H9 (cell line): Measurements from ENCODE around the gene DAPK1. TPM values are rescaled to one million over a fixed set of nuclear protein-coding genes. Genes with fewer than 3 reads are reported as not detected.
A peak's percentile ranks its signal among the peaks of the same experiment; 100 is the strongest.
"Not testable (repeated sequence)": the region's sequence is repeated elsewhere in the genome, so short reads cannot be mapped to it uniquely, and the experiment has no call there.

Experiments used
- DNase-seq: peaks from one replicate; pipeline ENCODE4 v3.0.0-alpha.2; 2017
- H2AFZ ChIP-seq: one replicate; pipeline ENCODE4 v1.6.1; 2013; ENCODE audit warnings: mild to moderate bottlenecking, low read length, control low read depth, moderate library complexity
- H2AK5ac ChIP-seq: 2 replicates; pipeline ENCODE4 v1.6.1; 2013; ENCODE audit warnings: low read length, control low read depth, mixed read lengths; ENCODE audit not compliant: insufficient read length
- H2BK120ac ChIP-seq: one replicate; pipeline ENCODE4 v1.6.1; 2013; ENCODE audit warnings: low read depth, mild to moderate bottlenecking, low read length, control low read depth, inconsistent platforms; ENCODE audit not compliant: poor library complexity, severe bottlenecking
- H2BK12ac ChIP-seq: 2 replicates; pipeline ENCODE4 v1.6.1; 2013; ENCODE audit warnings: low read length, control low read depth, mixed read lengths, low read depth; ENCODE audit not compliant: insufficient read length
- H2BK15ac ChIP-seq: 2 replicates; pipeline ENCODE4 v1.6.1; 2013; ENCODE audit warnings: low read depth, low read length, control low read depth
- H2BK20ac ChIP-seq: one replicate; pipeline ENCODE4 v1.6.1; 2013; ENCODE audit warnings: low read depth, mild to moderate bottlenecking, low read length, control low read depth, inconsistent platforms; ENCODE audit not compliant: poor library complexity, severe bottlenecking
- H2BK5ac ChIP-seq: 2 replicates; pipeline ENCODE4 v1.6.1; 2013; ENCODE audit warnings: low read length, control low read depth, mixed read lengths; ENCODE audit not compliant: insufficient read length
- H3K14ac ChIP-seq: 2 replicates; pipeline ENCODE4 v1.6.1; 2013; ENCODE audit warnings: low read length, control low read depth; ENCODE audit not compliant: insufficient read depth
- H3K18ac ChIP-seq: 2 replicates; pipeline ENCODE4 v1.6.1; 2013; ENCODE audit warnings: low read depth, mild to moderate bottlenecking, mixed read lengths, low read length, control low read depth; ENCODE audit not compliant: insufficient read length
- H3K23ac ChIP-seq: 2 replicates; pipeline ENCODE4 v1.6.1; 2013; ENCODE audit warnings: low read length, control low read depth, mixed read lengths, low read depth; ENCODE audit not compliant: insufficient read length
- H3K23me2 ChIP-seq: 2 replicates; pipeline ENCODE4 v1.6.1; 2013; ENCODE audit warnings: low read depth, mild to moderate bottlenecking, mixed read lengths, low read length, control low read depth; ENCODE audit not compliant: insufficient read length, poor library complexity, severe bottlenecking
- H3K27ac ChIP-seq: 2 replicates; pipeline ENCODE4 v1.5.1; 2013; ENCODE audit warnings: low read length, control low read depth, mixed read lengths, low read depth; ENCODE audit not compliant: insufficient read length
- H3K27me3 ChIP-seq: 2 replicates; pipeline ENCODE4 v1.6.1; 2013; ENCODE audit warnings: low read length, control low read depth, inconsistent platforms; ENCODE audit not compliant: insufficient read depth
- H3K4ac ChIP-seq: 2 replicates; pipeline ENCODE4 v1.6.1; 2013; ENCODE audit warnings: low read depth, mild to moderate bottlenecking, control low read depth, inconsistent platforms, low read length, moderate library complexity
- H3K4me1 ChIP-seq: 2 replicates; pipeline ENCODE4 v1.6.1; 2013; ENCODE audit warnings: low read length, control low read depth, inconsistent platforms; ENCODE audit not compliant: insufficient read depth
- H3K4me2 ChIP-seq: 2 replicates; pipeline ENCODE4 v1.6.1; 2013; ENCODE audit warnings: low read length, control low read depth, mixed read lengths; ENCODE audit not compliant: insufficient read length, insufficient read depth
- H3K56ac ChIP-seq: 2 replicates; pipeline ENCODE4 v1.6.1; 2013; ENCODE audit warnings: low read depth, mild to moderate bottlenecking, mixed read lengths, low read length, control low read depth; ENCODE audit not compliant: insufficient read length
- H3K79me1 ChIP-seq: 2 replicates; pipeline ENCODE4 v1.6.1; 2013; ENCODE audit warnings: low read depth, mild to moderate bottlenecking, moderate library complexity, low read length, control low read depth, inconsistent platforms; ENCODE audit not compliant: insufficient read depth, poor library complexity, severe bottlenecking
- H3K79me2 ChIP-seq: 2 replicates; pipeline ENCODE4 v1.6.1; 2013; ENCODE audit warnings: low read length, control low read depth, inconsistent platforms; ENCODE audit not compliant: insufficient read depth
- H3K9ac ChIP-seq: 2 replicates; pipeline ENCODE4 v1.6.1; 2013; ENCODE audit warnings: low read length, control low read depth, mixed read lengths; ENCODE audit not compliant: insufficient read length; ENCODE audit errors: extremely low read depth
- H3K9me3 ChIP-seq: one replicate; pipeline ENCODE4 v1.6.1; 2013; ENCODE audit warnings: low read depth, low read length, inconsistent platforms; ENCODE audit not compliant: control insufficient read depth
- H3T11ph ChIP-seq: one replicate; pipeline ENCODE4 v1.6.1; 2013; ENCODE audit warnings: mild to moderate bottlenecking, low read length, control low read depth, inconsistent platforms
- H4K20me1 ChIP-seq: one replicate; pipeline ENCODE4 v1.6.1; 2013; ENCODE audit not compliant: control insufficient read depth, insufficient read length, insufficient read depth
- H4K5ac ChIP-seq: 2 replicates; pipeline ENCODE4 v1.6.1; 2013; ENCODE audit warnings: low read depth, mild to moderate bottlenecking, mixed read lengths, low read length, control low read depth; ENCODE audit not compliant: insufficient read length
- H4K8ac ChIP-seq: replicated peaks from 2 replicates; pipeline ENCODE4 v1.6.1; 2013; ENCODE audit warnings: low read length, control low read depth, mixed read lengths, low read depth; ENCODE audit not compliant: insufficient read length
- H4K91ac ChIP-seq: 2 replicates; pipeline ENCODE4 v1.6.1; 2013; ENCODE audit warnings: low read depth, mild to moderate bottlenecking, moderate library complexity, mixed read lengths, low read length, control low read depth; ENCODE audit not compliant: insufficient read length
- H3K27ac Mint-ChIP-seq, 3 experiments: 2 replicates in 2 of 3; 3 replicates in 1 of 3; pipeline ENCODE4 v1.8.0; 2020 to 2021; ENCODE audit warnings: mixed read lengths in 3 of 3, mild to moderate bottlenecking in 1 of 3, moderate library complexity in 1 of 3
- H3K27me3 Mint-ChIP-seq: 2 replicates; pipeline ENCODE4 v1.8.0; 2021; ENCODE audit warnings: low read depth, mild to moderate bottlenecking, moderate library complexity, mixed read lengths
- H3K36me3 Mint-ChIP-seq, 3 experiments: 2 replicates in 2 of 3; 3 replicates in 1 of 3; pipeline ENCODE4 v1.8.0; 2020 to 2021; ENCODE audit warnings: low read depth in 3 of 3, mixed read lengths in 3 of 3; ENCODE audit not compliant: insufficient read depth in 1 of 3
- H3K4me1 Mint-ChIP-seq, 2 experiments: 2 replicates each; pipeline ENCODE4 v1.8.0; 2020; ENCODE audit warnings: mixed read lengths in 2 of 2
- H3K4me3 Mint-ChIP-seq, 2 experiments: 2 replicates in 1 of 2; 3 replicates in 1 of 2; pipeline ENCODE4 v1.8.0; 2020 to 2021; ENCODE audit warnings: mild to moderate bottlenecking in 2 of 2, mixed read lengths in 2 of 2, moderate library complexity in 1 of 2
- H3K9me3 Mint-ChIP-seq, 2 experiments: 2 replicates in 1 of 2; 3 replicates in 1 of 2; pipeline ENCODE4 v1.8.0; 2020; ENCODE audit warnings: mild to moderate bottlenecking in 2 of 2, mixed read lengths in 2 of 2, moderate library complexity in 1 of 2
- WGBS: extraction: QIAGEN DNeasy Blood & Tissue Kit; methylation state at CpG from one replicate; pipeline ENCODE4 v1.1.7; 2013; ENCODE audit warnings: missing lambda C conversion rate, low lambda C conversion rate, mixed read lengths; ENCODE audit not compliant: insufficient read length; ENCODE audit errors: extremely low coverage; 5-methylcytosine and 5-hydroxymethylcytosine counted together
- total RNA-seq: library from RNA; stranded (reverse); gene quantifications from 2 replicates; pipeline ENCODE4 v1.2.1, GENCODE V29; 2021
- TF ChIP-seq, protein P1 (sequence below): fragments of 200-600 bp; sonication (generic); conservative IDR thresholded peaks from 3 replicates; pipeline ENCODE4 v1.8.0; 2021; ENCODE audit warnings: antibody characterized with exemption, mild to moderate bottlenecking

DAPK1 gene
- total RNA-seq, 1 experiment from 2014 or later = 79.4 TPM

DNA sequence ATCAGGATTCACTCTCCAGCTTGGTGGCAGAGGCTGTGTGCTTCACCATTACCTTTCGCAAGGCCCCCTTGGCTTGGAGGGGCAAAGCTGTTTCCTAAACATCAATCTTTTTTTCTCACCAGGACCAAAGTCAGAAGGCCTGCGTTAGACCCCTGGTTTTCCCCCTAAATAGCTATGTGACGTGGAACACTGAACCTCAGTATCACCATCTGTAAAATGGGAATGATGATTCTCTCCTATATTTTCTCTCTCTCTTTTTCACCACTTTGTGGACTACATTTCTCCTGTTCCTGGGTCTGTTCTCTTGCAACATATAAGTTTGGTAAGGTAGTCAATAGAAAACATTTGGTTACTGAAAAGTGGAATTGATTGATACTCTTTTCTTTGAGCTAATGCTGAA is 50.5 kb downstream of the DAPK1 start:
- H3K18ac ChIP-seq = no peak overlapping the region
- H3K14ac ChIP-seq = no peak overlapping the region
- H2BK20ac ChIP-seq = no peak overlapping the region
- no peak overlapping the region for H2BK120ac ChIP-seq
- peaks cover 13% of the 10 kb centered on the region for H3K79me1 ChIP-seq
- no peak overlapping the region for H3K23ac ChIP-seq
- H4K8ac ChIP-seq = no peak overlapping the region
- peaks cover 17 to 19% (median 17%) of the 10 kb centered on the region in 3 experiments for H3K36me3 Mint-ChIP-seq
- no peak overlapping the region for H3K4ac ChIP-seq
- no peaks in the 10 kb centered on the region for H4K20me1 ChIP-seq
- peaks cover 5% of the 10 kb centered on the region; the same call in 1 of the 2 replicates for H3K4me1 ChIP-seq
- H3K56ac ChIP-seq = no peak overlapping the region
- no peak overlapping the region for H2BK12ac ChIP-seq
- H3K4me3 Mint-ChIP-seq = no peak overlapping the region
- no peak overlapping the region for H4K5ac ChIP-seq
- no peak overlapping the region for H4K91ac ChIP-seq
- peaks cover 26 to 27% of the 10 kb centered on the region in 2 experiments for H3K4me1 Mint-ChIP-seq
- H2AK5ac ChIP-seq = no peak overlapping the region
- H3K9me3 Mint-ChIP-seq = peaks cover 2% of the 10 kb centered on the region in 2 experiments; a peak in 1 of 5 replicates
- H3K9me3 ChIP-seq = no peaks in the 10 kb centered on the region
- DNase-seq = no peak
- H3K27ac ChIP-seq = no peak overlapping the region
- H3K4me2 ChIP-seq = no peak overlapping the region
- H3K79me2 ChIP-seq = peaks cover 4% of the 10 kb centered on the region; the same call in 1 of the 2 replicates
- H2BK15ac ChIP-seq = no peak overlapping the region
- TF ChIP-seq, protein P1, sequence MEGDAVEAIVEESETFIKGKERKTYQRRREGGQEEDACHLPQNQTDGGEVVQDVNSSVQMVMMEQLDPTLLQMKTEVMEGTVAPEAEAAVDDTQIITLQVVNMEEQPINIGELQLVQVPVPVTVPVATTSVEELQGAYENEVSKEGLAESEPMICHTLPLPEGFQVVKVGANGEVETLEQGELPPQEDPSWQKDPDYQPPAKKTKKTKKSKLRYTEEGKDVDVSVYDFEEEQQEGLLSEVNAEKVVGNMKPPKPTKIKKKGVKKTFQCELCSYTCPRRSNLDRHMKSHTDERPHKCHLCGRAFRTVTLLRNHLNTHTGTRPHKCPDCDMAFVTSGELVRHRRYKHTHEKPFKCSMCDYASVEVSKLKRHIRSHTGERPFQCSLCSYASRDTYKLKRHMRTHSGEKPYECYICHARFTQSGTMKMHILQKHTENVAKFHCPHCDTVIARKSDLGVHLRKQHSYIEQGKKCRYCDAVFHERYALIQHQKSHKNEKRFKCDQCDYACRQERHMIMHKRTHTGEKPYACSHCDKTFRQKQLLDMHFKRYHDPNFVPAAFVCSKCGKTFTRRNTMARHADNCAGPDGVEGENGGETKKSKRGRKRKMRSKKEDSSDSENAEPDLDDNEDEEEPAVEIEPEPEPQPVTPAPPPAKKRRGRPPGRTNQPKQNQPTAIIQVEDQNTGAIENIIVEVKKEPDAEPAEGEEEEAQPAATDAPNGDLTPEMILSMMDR = no peak
- no CpG with 5 or more reads among the region's 3 CpGs for WGBS
- H3K27me3 Mint-ChIP-seq = no peaks in the 10 kb centered on the region
- H3T11ph ChIP-seq = no peak overlapping the region
- H3K9ac ChIP-seq = no peak overlapping the region
- peak overlapping the region in 1 of 3 experiments; percentile 15; a peak in 1 of 7 replicates for H3K27ac Mint-ChIP-seq
- H2BK5ac ChIP-seq = no peak overlapping the region
- H3K27me3 ChIP-seq = no peaks in the 10 kb centered on the region
- H2AFZ ChIP-seq = no peak overlapping the region
- no peaks in the 10 kb centered on the region for H3K23me2 ChIP-seq

DNA sequence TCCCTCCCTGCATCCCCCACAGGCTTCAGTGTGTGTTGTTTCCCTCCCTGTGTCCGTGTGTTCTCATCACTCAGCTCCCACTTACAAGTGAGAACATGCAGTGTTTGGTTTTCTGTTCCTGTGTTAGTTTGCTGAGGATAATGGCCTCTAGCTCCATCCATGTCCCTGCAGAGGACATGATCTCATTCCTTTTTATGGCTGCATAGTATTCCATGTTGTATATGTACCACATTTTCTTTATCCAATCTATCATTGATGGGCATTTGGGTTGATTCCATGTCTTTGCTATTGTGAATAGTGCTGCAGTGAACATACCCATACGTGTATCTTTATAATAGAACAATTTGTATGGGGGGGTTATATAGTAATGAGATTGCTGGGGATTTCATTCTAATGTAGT is 51.4 kb downstream of the DAPK1 start:
- H3K79me2 ChIP-seq, H3K9me3 Mint-ChIP-seq, H3K56ac ChIP-seq, H3K9me3 ChIP-seq, H2BK5ac ChIP-seq, H3K14ac ChIP-seq, H2BK12ac ChIP-seq, H4K91ac ChIP-seq, H3K4me2 ChIP-seq, H3K4me1 ChIP-seq, H2BK15ac ChIP-seq, H2BK20ac ChIP-seq, H3K27me3 ChIP-seq, H3K9ac ChIP-seq, H2AK5ac ChIP-seq, H4K5ac ChIP-seq, H3K18ac ChIP-seq, H3K27me3 Mint-ChIP-seq, H4K20me1 ChIP-seq, H3T11ph ChIP-seq, H3K4me3 Mint-ChIP-seq, H2BK120ac ChIP-seq, H3K27ac Mint-ChIP-seq, DNase-seq, H3K4ac ChIP-seq, H4K8ac ChIP-seq, H3K23me2 ChIP-seq, H3K23ac ChIP-seq, H2AFZ ChIP-seq, H3K27ac ChIP-seq: not testable (repeated sequence)
- H3K4me1 Mint-ChIP-seq = peaks cover 27% of the 10 kb centered on the region in 2 experiments
- no CpG with 5 or more reads among the region's 2 CpGs for WGBS
- peaks cover 13% of the 10 kb centered on the region for H3K79me1 ChIP-seq
- H3K36me3 Mint-ChIP-seq = peaks cover 17 to 19% (median 18%) of the 10 kb centered on the region in 3 experiments
